GM12878 (cell line): ENCODE results near the gene CCDC88C. TPM values are rescaled to one million over a fixed set of nuclear protein-coding genes. Genes with fewer than 3 reads are reported as not detected.

Experiments
- BHLHE40 ChIP-seq, 2 experiments: fragments of 450-650 bp in 1 of 2; IDR thresholded peaks; 2 replicates each; pipeline ENCODE4 v1.6.1; 2011 to 2017; ENCODE audit warnings: low read depth in 2 of 2, borderline replicate concordance in 1 of 2, improper control_type of control experiment in 1 of 2, low read length in 1 of 2, mild to moderate bottlenecking in 1 of 2
- BRCA1 ChIP-seq: IDR thresholded peaks from 2 replicates; pipeline ENCODE4 v1.6.1; 2011; ENCODE audit warnings: low read depth, low read length, improper control_type of control experiment
- CREB1 ChIP-seq: IDR thresholded peaks from 2 replicates; pipeline ENCODE4 v1.6.1; 2012; ENCODE audit warnings: low read depth, mild to moderate bottlenecking, inconsistent platforms
- CTCF ChIP-seq, 3 experiments: IDR thresholded peaks in 2 of 3; conservative IDR thresholded peaks in 1 of 3; 2 replicates each; pipeline ENCODE4 v1.5.1; 2011; ENCODE audit warnings: low read depth in 3 of 3, low read length in 3 of 3, mild to moderate bottlenecking in 3 of 3, control low read depth in 2 of 3, moderate library complexity in 2 of 3, inconsistent platforms in 1 of 3, mixed read lengths in 1 of 3; ENCODE audit not compliant: control insufficient read depth in 2 of 3, insufficient read depth in 1 of 3; ENCODE audit errors: extremely low read depth in 1 of 3
- EP300 ChIP-seq, 2 experiments: fragments of 150-350 bp in 1 of 2; IDR thresholded peaks; 2 replicates each; pipeline ENCODE4 v1.6.1; 2011 to 2012; ENCODE audit warnings: low read depth in 2 of 2, low read length in 2 of 2, borderline replicate concordance in 1 of 2, improper control_type of control experiment in 1 of 2, inconsistent platforms in 1 of 2; ENCODE audit not compliant: control insufficient read depth in 1 of 2
- FOS ChIP-seq: IDR thresholded peaks from 3 replicates; pipeline ENCODE4 v1.6.1; 2011; ENCODE audit warnings: borderline replicate concordance; ENCODE audit not compliant: insufficient read length; ENCODE audit errors: extremely low read depth
- HDAC2 ChIP-seq: fragments of 200-600 bp; sonication (generic); IDR thresholded peaks from 2 replicates; pipeline ENCODE4 v1.6.1; 2017
- IKZF1 ChIP-seq: fragments of 450-650 bp; conservative IDR thresholded peaks from 2 replicates; pipeline ENCODE4 v1.6.1; 2017; ENCODE audit warnings: antibody characterized with exemption, mild to moderate bottlenecking
- IRF4 ChIP-seq: IDR thresholded peaks from 2 replicates; pipeline ENCODE4 v1.6.1; 2011; ENCODE audit warnings: low read depth, low read length
- PRDM15 ChIP-seq: fragments of 450-650 bp; formaldehyde crosslinking; IDR thresholded peaks from 2 replicates; pipeline ENCODE4 v1.4.0; 2020; ENCODE audit warnings: mild to moderate bottlenecking, moderate library complexity
- RCOR1 ChIP-seq: conservative IDR thresholded peaks from 2 replicates; pipeline ENCODE4 v1.6.1; 2012; ENCODE audit warnings: low read depth, low read length, improper control_type of control experiment
- SMARCA5 ChIP-seq: fragments of 450-650 bp; IDR thresholded peaks from 2 replicates; pipeline ENCODE4 v1.6.1; 2017; ENCODE audit warnings: mild to moderate bottlenecking
- TAF1 ChIP-seq: IDR thresholded peaks from 2 replicates; pipeline ENCODE4 v1.6.1; 2011; ENCODE audit warnings: mild to moderate bottlenecking, low read depth, low read length, borderline replicate concordance
- TCF12 ChIP-seq: IDR thresholded peaks from 2 replicates; pipeline ENCODE4 v1.6.1; 2011; ENCODE audit warnings: low read depth, mild to moderate bottlenecking, low read length
- USF1 ChIP-seq: IDR thresholded peaks from 2 replicates; pipeline ENCODE4 v1.6.1; 2011; ENCODE audit warnings: borderline replicate concordance, low read depth, mild to moderate bottlenecking, moderate library complexity, mixed read lengths, low read length; ENCODE audit not compliant: insufficient read depth; ENCODE audit errors: extremely low read length
- YY1 ChIP-seq: IDR thresholded peaks from 2 replicates; pipeline ENCODE4 v1.6.1; 2011; ENCODE audit warnings: low read depth, mild to moderate bottlenecking, low read length
- ZNF24 ChIP-seq: fragments of 450-650 bp; IDR thresholded peaks from 2 replicates; pipeline ENCODE4 v1.6.1; 2017; ENCODE audit warnings: antibody characterized with exemption, mild to moderate bottlenecking
- ZNF687 ChIP-seq: fragments of 450-650 bp; IDR thresholded peaks from 2 replicates; pipeline ENCODE4 v1.6.1; 2017; ENCODE audit warnings: mild to moderate bottlenecking, moderate library complexity
- polyA plus RNA-seq, 11 experiments: library from polyadenylated mRNA; depleted of rRNA in 4 of 11; unstranded in 6 of 11; stranded (reverse) in 5 of 11; fragments of >200 nt; fragmentation: Nextera tagmentation in 4 of 11; fragmentation: Illumina TruSeq in 1 of 11; extraction: Ambion mirVana in 4 of 11; extraction: Trizol in 1 of 11; gene quantifications; 1 replicate in 1 of 11; 2 replicates in 10 of 11; pipeline versions ENCODE4 v1.2.1 to v1.2.3, GENCODE V29; 2011 to 2016; ENCODE audit warnings: inconsistent platforms in 2 of 11, missing spikeins in 2 of 11, low read depth in 1 of 11
- total RNA-seq, 4 experiments: library from RNA; depleted of rRNA in 3 of 4; stranded (reverse); fragments of >200 nt in 3 of 4; fragmentation: Illumina TruSeq in 1 of 4; extraction: Trizol in 1 of 4; gene quantifications; 2 replicates each; pipeline versions ENCODE4 v1.2.1 to v1.2.3, GENCODE V29; 2013 to 2021

The CCDC88C gene
- total and polyA plus RNA-seq, 10 of the 15 experiments (the other 5 are each of a cell fraction or from before 2014, with no cell fraction given) = 4.0 to 79.6 (median 36.6) TPM

GRCh38 chr14:91417983-91418386 is 365 bp upstream of the CCDC88C start (continued):
- 0 out of 2 replicates have a peak, but pooled peaks have one; percentile 39 for TF ChIP-seq SMARCA5
- no peak for TF ChIP-seq EP300 (IDR thresholded peaks at IDR 0.05; ENCODE audit: borderline replicate concordance in 1 of 2, control insufficient read depth in 1 of 2, low read depth in 2 of 2, low read length in 2 of 2)
- TF ChIP-seq CTCF (IDR thresholded peaks at IDR 0.05 in 2 of 3, conservative IDR thresholded peaks at IDR 0.05 in 1 of 3; ENCODE audit: control insufficient read depth in 2 of 3, extremely low read depth in 1 of 3, insufficient read depth in 1 of 3, low read depth in 3 of 3, low read length in 3 of 3) = no peak
- peak; percentile 96 to 99 for TF ChIP-seq BHLHE40 (IDR thresholded peaks at IDR 0.05; ENCODE audit: borderline replicate concordance in 1 of 2, low read depth in 2 of 2, low read length in 1 of 2)
- no peak for TF ChIP-seq BRCA1
- TF ChIP-seq IRF4 = no peak
- TF ChIP-seq HDAC2 = no peak
- TF ChIP-seq TCF12 = peak; percentile 44; the same call in 1 of the 2 replicates
- TF ChIP-seq YY1 = no peak
- peak; percentile 96 for TF ChIP-seq ZNF687
- TF ChIP-seq USF1 = peak; percentile 81
- TF ChIP-seq PRDM15 (CRISPR knock-in tag) = no peak
- peak; percentile 78 for TF ChIP-seq IKZF1
- no peak for TF ChIP-seq TAF1
- TF ChIP-seq ZNF24 = no peak
- peak; percentile 7; the same call in 1 of the 2 replicates for TF ChIP-seq CREB1
- no peak for TF ChIP-seq FOS
- no peak for TF ChIP-seq RCOR1
